Measurements from ENCODE around the gene MVB12B. TPM values are rescaled to one million over a fixed set of nuclear protein-coding genes. Genes with fewer than 3 reads are reported as not detected.

MVB12B gene
- total RNA-seq, 1 experiment from 2014 or later, result not detected

DNA sequence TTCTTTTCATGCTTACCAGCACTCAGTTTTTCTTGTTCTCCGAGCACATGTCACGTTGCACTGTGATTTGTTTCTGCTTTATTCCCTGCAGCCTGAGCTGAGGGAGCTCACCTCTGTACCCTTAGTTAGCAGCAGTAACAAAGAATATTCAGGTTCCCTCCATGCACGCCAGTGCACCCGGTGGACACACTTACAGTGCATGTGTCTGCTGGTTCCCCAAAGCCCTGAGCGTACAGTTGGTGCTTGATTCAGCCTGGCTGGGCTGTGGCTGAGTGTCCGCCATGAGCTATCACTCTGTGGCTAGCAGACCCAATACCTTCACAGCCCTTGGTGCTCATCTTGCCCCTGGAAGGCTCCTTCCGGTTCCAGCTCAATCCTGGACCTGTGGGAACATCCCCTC lies 93.5 kb downstream of the MVB12B start:
- H3K4me3 ChIP-seq (ENCODE audit: low read length), result no peak overlapping the region
- no peaks in the 10 kb centered on the region for H4K20me1 ChIP-seq (ENCODE audit: insufficient read depth, low read depth, low read length)
- H3K27me3 ChIP-seq (ENCODE audit: low read length), result no peaks in the 10 kb centered on the region
- no peak overlapping the region for H2AFZ ChIP-seq (ENCODE audit: low read length)
- H3K27ac ChIP-seq (ENCODE audit: low read length), result no peak overlapping the region
- no peak overlapping the region for H3K9ac ChIP-seq (ENCODE audit: low read length)
- no peaks in the 10 kb centered on the region for H3K9me2 ChIP-seq (replicated peaks; ENCODE audit: insufficient read depth, low read length)
- no peaks in the 10 kb centered on the region for H3K4me1 ChIP-seq (ENCODE audit: low read length)
- H3K79me2 ChIP-seq (ENCODE audit: low read length), result no peaks in the 10 kb centered on the region
- H3K4me2 ChIP-seq (ENCODE audit: low read depth, low read length, poor library complexity, severe bottlenecking), result no peak overlapping the region
- DNase-seq, result no peak
- no peaks in the 10 kb centered on the region for H3K36me3 ChIP-seq (ENCODE audit: insufficient read depth, low read length)
- no peaks in the 10 kb centered on the region for H3K9me3 ChIP-seq (ENCODE audit: low read length)

DNA sequence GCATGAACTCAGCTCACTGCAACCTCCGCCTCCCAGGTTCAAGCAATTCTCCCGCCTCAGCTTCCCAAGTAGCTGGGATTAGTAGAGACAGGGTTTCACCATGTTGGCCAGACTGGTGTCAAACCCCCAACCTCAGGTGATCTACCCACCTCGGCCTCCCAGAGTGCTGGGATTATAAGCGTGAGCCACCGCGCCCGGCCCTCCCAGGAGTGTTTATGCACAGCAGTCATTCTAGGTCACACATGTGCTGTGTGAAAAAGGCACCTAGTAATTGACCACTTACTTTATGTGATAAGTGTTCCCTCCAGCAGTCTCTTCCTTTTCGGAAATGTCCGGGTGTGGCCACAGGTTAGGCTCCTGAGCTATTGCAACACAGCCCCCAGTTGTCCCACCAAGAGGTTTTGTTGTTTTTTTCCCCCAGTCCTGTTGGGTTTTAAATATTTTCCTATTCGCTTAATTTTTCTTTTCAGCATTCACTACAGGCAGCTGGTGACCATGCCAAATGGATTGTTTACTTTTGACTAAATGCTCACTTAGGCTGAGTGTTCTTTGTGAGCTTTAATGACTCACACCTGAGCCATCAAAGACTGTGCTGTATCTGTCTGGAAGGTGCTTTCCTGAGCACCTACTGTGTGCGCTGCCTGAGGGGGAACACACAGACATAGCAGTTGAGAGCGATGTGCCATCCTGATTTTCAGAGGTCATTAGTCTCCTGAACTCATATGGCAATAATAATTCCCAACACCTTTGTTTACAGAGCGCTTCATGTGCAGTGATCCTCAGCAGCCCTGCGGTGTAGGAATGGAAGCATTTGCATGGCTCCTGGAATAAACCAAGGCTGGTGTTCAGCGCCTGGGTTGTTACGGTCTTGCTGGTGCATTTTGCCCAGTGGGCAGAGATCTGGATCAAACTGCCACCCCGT lies 94.3 kb downstream of the MVB12B start:
- H3K4me2 ChIP-seq (ENCODE audit: low read depth, low read length, poor library complexity, severe bottlenecking), result no peak overlapping the region
- DNase-seq, result no peak
- no peaks in the 10 kb centered on the region for H3K79me2 ChIP-seq (ENCODE audit: low read length)
- no peaks in the 10 kb centered on the region for H3K9me2 ChIP-seq (replicated peaks; ENCODE audit: insufficient read depth, low read length)
- H3K4me3 ChIP-seq (ENCODE audit: low read length), result no peak overlapping the region
- no peak overlapping the region for H3K9ac ChIP-seq (ENCODE audit: low read length)
- no peaks in the 10 kb centered on the region for H3K9me3 ChIP-seq (ENCODE audit: low read length)
- no peak overlapping the region for H2AFZ ChIP-seq (ENCODE audit: low read length)
- no peaks in the 10 kb centered on the region for H4K20me1 ChIP-seq (ENCODE audit: insufficient read depth, low read depth, low read length)
- H3K27ac ChIP-seq (ENCODE audit: low read length), result no peak overlapping the region
- H3K36me3 ChIP-seq (ENCODE audit: insufficient read depth, low read length), result no peaks in the 10 kb centered on the region
- H3K4me1 ChIP-seq (ENCODE audit: low read length), result no peaks in the 10 kb centered on the region
- no peaks in the 10 kb centered on the region for H3K27me3 ChIP-seq (ENCODE audit: low read length)

GRCh38 chr9:126421567-126422428 lies 95.2 kb downstream of the MVB12B start:
- Histone ChIP-seq H3K9me3 (ENCODE audit: low read length) (no peaks in the 10 kb centered on the region), H3K27ac (ENCODE audit: low read length) (no peak overlapping the region), H3K4me1 (ENCODE audit: low read length) (no peaks in the 10 kb centered on the region), H3K79me2 (ENCODE audit: low read length) (no peaks in the 10 kb centered on the region), H3K9ac (ENCODE audit: low read length) (no peak overlapping the region), H3K4me2 (ENCODE audit: low read depth, low read length, poor library complexity, severe bottlenecking) (no peak overlapping the region), H3K4me3 (ENCODE audit: low read length) (no peak overlapping the region), H3K36me3 (ENCODE audit: insufficient read depth, low read length) (no peaks in the 10 kb centered on the region), H2AFZ (ENCODE audit: low read length) (no peak overlapping the region), H3K9me2 (replicated peaks; ENCODE audit: insufficient read depth, low read length) (no peaks in the 10 kb centered on the region), H3K27me3 (ENCODE audit: low read length) (no peaks in the 10 kb centered on the region), H4K20me1 (ENCODE audit: insufficient read depth, low read depth, low read length) (no peaks in the 10 kb centered on the region)
- DNase-seq, result no peak

DNA sequence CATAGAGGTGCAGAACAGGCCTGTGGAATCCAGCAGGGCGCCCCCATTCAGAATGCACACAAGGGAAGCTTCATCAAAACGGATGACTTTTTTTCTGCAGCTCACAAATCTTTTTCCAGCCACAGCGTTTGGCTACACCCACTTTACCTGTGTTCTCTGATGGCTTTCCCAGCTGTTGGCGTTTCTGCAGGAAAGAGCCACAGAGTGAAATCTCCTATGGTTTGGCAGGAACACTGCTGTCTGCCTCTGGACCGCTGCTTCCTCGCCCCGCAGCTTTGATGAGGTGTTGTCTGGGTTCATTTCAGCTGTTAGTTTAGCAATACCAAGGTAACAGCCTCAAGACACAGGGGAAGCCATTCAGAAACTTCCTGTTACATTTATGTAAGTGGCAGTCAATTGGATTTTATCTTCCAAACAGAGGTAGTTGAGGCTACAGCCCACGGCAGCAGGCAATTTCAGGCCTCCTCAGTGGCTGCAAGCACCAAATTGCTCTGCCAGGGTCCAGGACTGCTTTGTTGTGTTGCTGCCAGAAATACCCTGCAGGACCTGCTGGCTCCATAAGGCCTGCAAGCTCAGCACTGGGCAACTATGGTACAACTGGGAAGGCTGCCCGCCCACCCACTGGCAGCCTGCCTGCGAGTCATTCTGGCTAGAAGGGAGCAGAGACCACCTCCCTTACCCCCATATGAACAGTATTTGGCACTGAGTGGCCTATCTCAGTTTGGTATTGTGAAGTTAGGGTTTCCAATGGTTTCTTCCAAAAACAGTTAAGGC lies 96.7 kb downstream of the MVB12B start:
- Histone ChIP-seq H3K9me3 (ENCODE audit: low read length) (no peaks in the 10 kb centered on the region), H3K27ac (ENCODE audit: low read length) (no peak overlapping the region), H3K4me1 (ENCODE audit: low read length) (no peaks in the 10 kb centered on the region), H3K36me3 (ENCODE audit: insufficient read depth, low read length) (no peaks in the 10 kb centered on the region), H2AFZ (ENCODE audit: low read length) (no peak overlapping the region), H3K79me2 (ENCODE audit: low read length) (no peaks in the 10 kb centered on the region), H3K4me3 (ENCODE audit: low read length) (no peak overlapping the region), H3K9ac (ENCODE audit: low read length) (no peak overlapping the region), H3K27me3 (ENCODE audit: low read length) (no peaks in the 10 kb centered on the region), H4K20me1 (ENCODE audit: insufficient read depth, low read depth, low read length) (no peaks in the 10 kb centered on the region), H3K9me2 (replicated peaks; ENCODE audit: insufficient read depth, low read length) (no peaks in the 10 kb centered on the region), H3K4me2 (ENCODE audit: low read depth, low read length, poor library complexity, severe bottlenecking) (no peak overlapping the region)
- DNase-seq, result no peak

GRCh38 chr9:126423916-126424185 lies 97.2 kb downstream of the MVB12B start:
- Histone ChIP-seq H3K9me2 (replicated peaks; ENCODE audit: insufficient read depth, low read length) (no peaks in the 10 kb centered on the region), H3K4me3 (ENCODE audit: low read length) (no peak overlapping the region), H3K27ac (ENCODE audit: low read length) (no peak overlapping the region), H3K36me3 (ENCODE audit: insufficient read depth, low read length) (no peaks in the 10 kb centered on the region), H3K4me1 (ENCODE audit: low read length) (no peaks in the 10 kb centered on the region), H2AFZ (ENCODE audit: low read length) (no peak overlapping the region), H3K4me2 (ENCODE audit: low read depth, low read length, poor library complexity, severe bottlenecking) (no peak overlapping the region), H4K20me1 (ENCODE audit: insufficient read depth, low read depth, low read length) (no peaks in the 10 kb centered on the region), H3K9me3 (ENCODE audit: low read length) (no peaks in the 10 kb centered on the region), H3K9ac (ENCODE audit: low read length) (no peak overlapping the region), H3K27me3 (ENCODE audit: low read length) (no peaks in the 10 kb centered on the region), H3K79me2 (ENCODE audit: low read length) (no peaks in the 10 kb centered on the region)
- DNase-seq, result no peak

DNA sequence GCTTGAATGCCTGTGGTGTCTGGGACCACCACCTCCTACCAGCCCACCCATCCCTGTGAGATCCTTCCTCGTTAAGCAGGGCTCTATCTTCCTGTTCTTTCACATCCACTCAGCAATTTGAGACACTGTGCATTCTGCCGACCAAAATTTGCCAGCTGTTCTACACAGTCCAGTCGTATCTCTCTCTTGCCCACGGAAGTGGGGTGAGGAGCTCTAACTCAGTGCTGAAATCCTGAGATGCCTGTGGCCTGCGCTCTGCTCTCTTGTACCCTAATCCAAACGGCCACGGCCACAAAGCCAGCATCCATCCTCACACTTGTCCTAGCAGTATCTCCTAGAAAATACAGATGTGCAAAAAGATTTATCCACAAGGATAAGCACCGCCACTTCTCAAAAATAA lies 97.9 kb downstream of the MVB12B start:
- H3K36me3 ChIP-seq (ENCODE audit: insufficient read depth, low read length), result no peaks in the 10 kb centered on the region
- H3K27me3 ChIP-seq (ENCODE audit: low read length), result no peaks in the 10 kb centered on the region
- H3K27ac ChIP-seq (ENCODE audit: low read length), result no peak overlapping the region
- H3K4me1 ChIP-seq (ENCODE audit: low read length), result no peaks in the 10 kb centered on the region
- H3K4me2 ChIP-seq (ENCODE audit: low read depth, low read length, poor library complexity, severe bottlenecking), result no peak overlapping the region
- no peaks in the 10 kb centered on the region for H3K9me3 ChIP-seq (ENCODE audit: low read length)
- H4K20me1 ChIP-seq (ENCODE audit: insufficient read depth, low read depth, low read length), result no peaks in the 10 kb centered on the region
- no peaks in the 10 kb centered on the region for H3K9me2 ChIP-seq (replicated peaks; ENCODE audit: insufficient read depth, low read length)
- no peak overlapping the region for H3K9ac ChIP-seq (ENCODE audit: low read length)
- no peak for DNase-seq
- H3K4me3 ChIP-seq (ENCODE audit: low read length), result no peak overlapping the region
- no peaks in the 10 kb centered on the region for H3K79me2 ChIP-seq (ENCODE audit: low read length)
- no peak overlapping the region for H2AFZ ChIP-seq (ENCODE audit: low read length)

GRCh38 chr9:126428534-126429175 lies 102.0 kb downstream of the MVB12B start:
- H3K79me2 ChIP-seq (ENCODE audit: low read length), result no peaks in the 10 kb centered on the region
- no peak for DNase-seq
- no peak overlapping the region for H3K4me3 ChIP-seq (ENCODE audit: low read length)
- no peaks in the 10 kb centered on the region for H4K20me1 ChIP-seq (ENCODE audit: insufficient read depth, low read depth, low read length)
- no peaks in the 10 kb centered on the region for H3K36me3 ChIP-seq (ENCODE audit: insufficient read depth, low read length)
- no peak overlapping the region for H3K4me2 ChIP-seq (ENCODE audit: low read depth, low read length, poor library complexity, severe bottlenecking)
- no peak overlapping the region for H2AFZ ChIP-seq (ENCODE audit: low read length)
- H3K9ac ChIP-seq (ENCODE audit: low read length), result no peak overlapping the region
- no peaks in the 10 kb centered on the region for H3K4me1 ChIP-seq (ENCODE audit: low read length)
- no peaks in the 10 kb centered on the region for H3K9me2 ChIP-seq (replicated peaks; ENCODE audit: insufficient read depth, low read length)
- H3K9me3 ChIP-seq (ENCODE audit: low read length), result no peaks in the 10 kb centered on the region
- no peaks in the 10 kb centered on the region for H3K27me3 ChIP-seq (ENCODE audit: low read length)
- H3K27ac ChIP-seq (ENCODE audit: low read length), result no peak overlapping the region

Data from Karpas-422 (cell line).